NCI-H748 (cell line): Measurements from ENCODE around the gene MRTFA.
"Not testable (repeated sequence)": the region's sequence is repeated elsewhere in the genome, so short reads cannot be mapped to it uniquely, and the experiment has no call there.

Experiments used
- DNase-seq: peaks from one replicate; lab custom pipeline; 2025; ENCODE audit not compliant: unreplicated experiment; lab: John Stamatoyannopoulos, UW

Gene MRTFA

GRCh38 chr22:40525250-40525884 lies 111.2 kb downstream of the MRTFA start:
- DNase-seq = peak; percentile 3

- DNase-seq = no peak
Measured at GRCh38 chr22:40524392-40525249, 111.9 kb downstream of the MRTFA start.

- DNase-seq = no peak
Measured at GRCh38 chr22:40522141-40522540, 114.4 kb downstream of the MRTFA start.

- no peak for DNase-seq
Measured at GRCh38 chr22:40521046-40521445, 115.5 kb downstream of the MRTFA start.

GRCh38 chr22:40520562-40520961 lies 116.0 kb downstream of the MRTFA start:
- no peak for DNase-seq

GRCh38 chr22:40519948-40520331 lies 116.6 kb downstream of the MRTFA start:
- DNase-seq = no peak

GRCh38 chr22:40519284-40519947 lies 117.1 kb downstream of the MRTFA start:
- no peak for DNase-seq

- no peak for DNase-seq
Measured at GRCh38 chr22:40518840-40519239, 117.7 kb downstream of the MRTFA start.

- no peak for DNase-seq
Measured at GRCh38 chr22:40517631-40518030, 118.9 kb downstream of the MRTFA start.

- DNase-seq = no peak
Measured at GRCh38 chr22:40516416-40516815, 120.1 kb downstream of the MRTFA start.

GRCh38 chr22:40512426-40513136 lies 123.9 kb downstream of the MRTFA start:
- no peak for DNase-seq

- DNase-seq = no peak
Measured at GRCh38 chr22:40511604-40512003, 124.9 kb downstream of the MRTFA start.

GRCh38 chr22:40510631-40511364 lies 125.7 kb downstream of the MRTFA start:
- DNase-seq = no peak

- DNase-seq = no peak
Measured at GRCh38 chr22:40509401-40510134, 127.0 kb downstream of the MRTFA start.

GRCh38 chr22:40508046-40508445 lies 128.5 kb downstream of the MRTFA start:
- not testable (repeated sequence) for DNase-seq

GRCh38 chr22:40507491-40507890 lies 129.0 kb downstream of the MRTFA start:
- DNase-seq = no peak

- no peak for DNase-seq
Measured at GRCh38 chr22:40506762-40507161, 129.8 kb downstream of the MRTFA start.

- DNase-seq = no peak
Measured at GRCh38 chr22:40504285-40505249, 132.0 kb downstream of the MRTFA start.

- DNase-seq = no peak
Measured at GRCh38 chr22:40502919-40503318, 133.6 kb downstream of the MRTFA start.
